ENCODE data around the gene UACA. TPM values are rescaled to one million over a fixed set of nuclear protein-coding genes. Genes with fewer than 3 reads are reported as not detected.

Gene UACA
- total RNA-seq, 1 donor from 2014 or later, result 35.7 TPM

GRCh38 chr15:70615435-70616310, 147.7 kb downstream of the UACA start:
- Histone ChIP-seq H3K36me3 (no peaks in the 10 kb centered on the region), H3K27ac (no peak overlapping the region), H3K4me3 (no peak overlapping the region), H3K9me3 (no peaks in the 10 kb centered on the region), H3K4me1 (no peaks in the 10 kb centered on the region), H3K27me3 (ENCODE audit: low read depth) (no peaks in the 10 kb centered on the region)
- intact Hi-C loops (cut with DNase I), result no loop called here
- no peak for TF ChIP-seq CTCF (IDR thresholded peaks at IDR 0.05)
- no peak for ATAC-seq
- no peak for DNase-seq

GRCh38 chr15:70614221-70614620, 149.1 kb downstream of the UACA start:
- ATAC-seq (no peak), DNase-seq (no peak)
- Histone ChIP-seq H3K4me3 (no peak overlapping the region), H3K36me3 (no peaks in the 10 kb centered on the region), H3K27me3 (ENCODE audit: low read depth) (no peaks in the 10 kb centered on the region), H3K9me3 (no peaks in the 10 kb centered on the region), H3K27ac (no peak overlapping the region), H3K4me1 (no peaks in the 10 kb centered on the region)
- TF ChIP-seq CTCF (IDR thresholded peaks at IDR 0.05), result no peak
- intact Hi-C loops (cut with DNase I), result no loop called here

GRCh38 chr15:70613271-70613670, 150.1 kb downstream of the UACA start:
- ATAC-seq, result no peak

GRCh38 chr15:70611286-70611685, 152.1 kb downstream of the UACA start:
- no peak for ATAC-seq
- intact Hi-C loops (cut with DNase I), result no loop called here

More at GRCh38 chr15:70613271-70613670, 150.1 kb downstream of the UACA start:
- Histone ChIP-seq H3K27me3 (ENCODE audit: low read depth) (no peaks in the 10 kb centered on the region), H3K4me3 (no peak overlapping the region), H3K4me1 (peaks cover 2% of the 10 kb centered on the region), H3K27ac (no peak overlapping the region), H3K36me3 (no peaks in the 10 kb centered on the region), H3K9me3 (no peaks in the 10 kb centered on the region)
- no peak for DNase-seq
- intact Hi-C loops (cut with DNase I), result no loop called here
- TF ChIP-seq CTCF (IDR thresholded peaks at IDR 0.05), result no peak

GRCh38 chr15:70610541-70610940, 152.8 kb downstream of the UACA start:
- no peak for TF ChIP-seq CTCF (IDR thresholded peaks at IDR 0.05)

More at GRCh38 chr15:70611286-70611685, 152.1 kb downstream of the UACA start:
- H3K4me1 ChIP-seq, result peaks cover 9% of the 10 kb centered on the region
- TF ChIP-seq CTCF (IDR thresholded peaks at IDR 0.05), result no peak
- H3K4me3 ChIP-seq, result no peak overlapping the region
- H3K9me3 ChIP-seq, result no peaks in the 10 kb centered on the region
- no peak overlapping the region for H3K27ac ChIP-seq
- no peak for DNase-seq
- no peaks in the 10 kb centered on the region for H3K36me3 ChIP-seq
- H3K27me3 ChIP-seq (ENCODE audit: low read depth), result no peaks in the 10 kb centered on the region

More at GRCh38 chr15:70610541-70610940, 152.8 kb downstream of the UACA start:
- DNase-seq (no peak), ATAC-seq (no peak)
- H3K9me3 ChIP-seq, result no peaks in the 10 kb centered on the region
- no peaks in the 10 kb centered on the region for H3K27me3 ChIP-seq (ENCODE audit: low read depth)
- H3K4me3 ChIP-seq, result no peak overlapping the region
- no peaks in the 10 kb centered on the region for H3K36me3 ChIP-seq
- intact Hi-C loops (cut with DNase I), result no loop called here
- no peak overlapping the region for H3K27ac ChIP-seq
- peaks cover 15% of the 10 kb centered on the region for H3K4me1 ChIP-seq
